ENCODE results near the gene PAX4. TPM values are rescaled to one million over a fixed set of nuclear protein-coding genes. Genes with fewer than 3 reads are reported as not detected.

Gene PAX4
- total RNA-seq, 1 experiment from 2014 or later, result 0.07 TPM

DNA sequence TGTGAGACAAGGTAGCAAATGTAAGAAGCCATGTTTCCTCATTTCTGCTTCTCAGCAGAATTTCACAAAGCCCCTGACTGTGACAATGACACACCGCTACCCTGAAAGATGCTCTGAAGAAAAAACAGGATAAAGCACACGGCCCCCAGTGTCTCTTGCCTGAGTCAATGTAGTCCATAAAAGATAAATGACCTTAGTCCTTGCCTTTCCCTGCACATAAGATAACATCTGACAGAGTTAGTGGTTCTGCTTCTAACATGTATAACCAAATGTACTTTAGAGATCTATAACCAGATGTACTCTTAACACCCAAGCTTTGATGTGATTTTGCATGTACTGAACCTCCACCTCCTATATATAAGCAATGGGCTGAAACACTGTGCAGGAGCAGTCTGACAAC is 31.0 kb upstream of the PAX4 start:
- DNase-seq, result no peak
- H3K4me3 ChIP-seq (ENCODE audit: insufficient read depth, low read depth, low read length), result no peak overlapping the region
- H3K36me3 ChIP-seq (replicated peaks; ENCODE audit: control insufficient read depth, insufficient read depth, low read length), result no peaks in the 10 kb centered on the region
- no peaks in the 10 kb centered on the region for H3K27me3 ChIP-seq (ENCODE audit: control insufficient read depth, insufficient read depth, low read length)

DNA sequence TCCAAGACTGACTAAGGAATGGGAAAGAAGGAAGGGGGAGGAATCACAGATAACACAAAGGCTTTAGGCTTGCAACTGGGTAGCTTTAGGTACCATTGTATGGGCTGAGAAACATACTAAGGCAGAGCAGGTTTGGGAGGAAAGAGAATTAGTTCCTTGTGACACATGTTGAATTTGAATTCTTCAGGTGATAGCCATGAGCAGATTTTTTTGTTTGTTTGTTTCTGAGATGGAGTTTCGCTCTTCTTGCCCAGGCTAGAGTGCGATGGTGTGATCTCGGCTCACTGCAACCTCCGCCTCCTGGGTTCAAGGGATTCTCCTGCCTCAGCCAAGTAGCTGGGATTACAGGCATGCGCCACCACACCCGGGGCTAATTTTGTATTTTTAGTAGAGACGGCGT is 29.7 kb upstream of the PAX4 start:
- no peak for DNase-seq
- H3K4me3 ChIP-seq (ENCODE audit: insufficient read depth, low read depth, low read length), result no peak overlapping the region
- H3K27me3 ChIP-seq (ENCODE audit: control insufficient read depth, insufficient read depth, low read length), result no peaks in the 10 kb centered on the region
- no peaks in the 10 kb centered on the region for H3K36me3 ChIP-seq (replicated peaks; ENCODE audit: control insufficient read depth, insufficient read depth, low read length)

DNA sequence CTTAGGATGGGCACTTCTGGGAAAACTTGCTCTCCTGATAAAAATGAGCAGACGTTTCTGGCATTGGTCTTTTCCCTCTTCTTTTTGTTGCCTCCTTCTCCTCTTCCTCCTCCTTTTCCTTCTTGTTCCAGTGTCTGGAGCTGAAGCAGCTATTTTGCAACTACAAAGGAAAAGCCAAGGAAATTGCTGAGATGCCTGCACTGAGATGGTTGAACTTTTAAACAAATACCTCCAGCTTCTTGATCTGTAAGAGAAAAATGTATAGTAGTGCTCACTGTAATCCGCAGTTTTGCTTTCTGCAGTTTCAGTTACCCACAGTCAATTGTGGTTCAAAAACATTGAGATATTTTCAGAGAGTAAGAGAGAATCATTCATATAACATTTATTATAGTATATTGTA is 26.5 kb upstream of the PAX4 start:
- no peaks in the 10 kb centered on the region for H3K36me3 ChIP-seq (replicated peaks; ENCODE audit: control insufficient read depth, insufficient read depth, low read length)
- H3K27me3 ChIP-seq (ENCODE audit: control insufficient read depth, insufficient read depth, low read length), result no peaks in the 10 kb centered on the region
- no peak overlapping the region for H3K4me3 ChIP-seq (ENCODE audit: insufficient read depth, low read depth, low read length)
- no peak for DNase-seq

DNA sequence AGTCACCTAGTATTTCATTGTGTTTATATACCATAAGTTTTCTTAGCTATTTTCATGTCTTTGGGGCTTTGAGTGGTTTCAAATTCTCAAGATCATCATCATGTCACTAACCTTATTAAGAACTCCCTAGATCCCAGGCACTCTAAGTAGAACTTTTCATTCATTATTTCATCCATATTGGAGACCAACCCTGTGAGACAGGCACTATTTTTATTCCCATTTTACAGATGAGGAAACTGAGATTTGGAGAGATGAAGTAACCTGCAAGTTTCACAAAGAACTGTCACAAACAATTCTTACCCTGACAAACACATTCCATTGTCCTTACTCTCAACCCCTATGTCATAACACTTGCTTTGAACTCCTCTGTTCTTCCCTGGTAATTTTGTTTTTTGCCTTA is 20.3 kb upstream of the PAX4 start:
- no peak for DNase-seq

DNA sequence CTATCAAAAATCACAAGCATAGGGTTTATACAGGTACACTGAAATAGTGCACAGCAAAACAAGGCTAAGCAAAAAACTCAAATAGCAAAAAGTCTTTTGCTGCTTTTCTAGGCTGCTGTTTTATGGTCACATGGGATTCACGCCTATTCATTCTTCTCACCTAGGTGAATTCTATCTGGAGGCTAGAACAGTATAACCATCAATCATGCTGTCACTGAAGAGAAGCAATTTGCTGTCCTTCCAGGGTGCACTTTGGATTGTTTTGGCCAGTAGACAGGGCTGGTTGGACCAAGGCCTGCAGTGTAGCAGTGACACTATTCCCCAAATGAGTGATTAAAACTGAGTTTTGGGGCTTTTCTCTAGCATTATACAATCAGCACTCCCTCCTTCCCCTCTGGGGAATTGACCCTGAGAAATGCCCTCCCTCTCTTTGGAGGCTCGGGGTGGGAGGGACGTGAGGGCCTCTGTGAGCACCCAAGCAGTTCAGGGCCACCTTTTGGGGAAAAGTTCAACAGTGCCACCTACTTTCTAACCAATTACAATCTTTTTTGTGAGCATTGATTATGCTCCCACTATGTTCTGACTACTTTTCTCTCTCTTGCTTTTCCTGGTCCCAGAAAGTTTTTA is 17.8 kb upstream of the PAX4 start:
- Histone ChIP-seq H3K4me3 (ENCODE audit: insufficient read depth, low read depth, low read length) (no peak overlapping the region), H3K27me3 (ENCODE audit: control insufficient read depth, insufficient read depth, low read length) (peaks cover 2% of the 10 kb centered on the region; the same call in 1 of the 2 replicates), H3K36me3 (replicated peaks; ENCODE audit: control insufficient read depth, insufficient read depth, low read length) (no peaks in the 10 kb centered on the region)
- DNase-seq, result no peak

More for the DNA sequence above, 20.3 kb upstream of the PAX4 start:
- Histone ChIP-seq H3K4me3 (ENCODE audit: insufficient read depth, low read depth, low read length) (no peak overlapping the region), H3K27me3 (ENCODE audit: control insufficient read depth, insufficient read depth, low read length) (no peaks in the 10 kb centered on the region), H3K36me3 (replicated peaks; ENCODE audit: control insufficient read depth, insufficient read depth, low read length) (no peaks in the 10 kb centered on the region)

DNA sequence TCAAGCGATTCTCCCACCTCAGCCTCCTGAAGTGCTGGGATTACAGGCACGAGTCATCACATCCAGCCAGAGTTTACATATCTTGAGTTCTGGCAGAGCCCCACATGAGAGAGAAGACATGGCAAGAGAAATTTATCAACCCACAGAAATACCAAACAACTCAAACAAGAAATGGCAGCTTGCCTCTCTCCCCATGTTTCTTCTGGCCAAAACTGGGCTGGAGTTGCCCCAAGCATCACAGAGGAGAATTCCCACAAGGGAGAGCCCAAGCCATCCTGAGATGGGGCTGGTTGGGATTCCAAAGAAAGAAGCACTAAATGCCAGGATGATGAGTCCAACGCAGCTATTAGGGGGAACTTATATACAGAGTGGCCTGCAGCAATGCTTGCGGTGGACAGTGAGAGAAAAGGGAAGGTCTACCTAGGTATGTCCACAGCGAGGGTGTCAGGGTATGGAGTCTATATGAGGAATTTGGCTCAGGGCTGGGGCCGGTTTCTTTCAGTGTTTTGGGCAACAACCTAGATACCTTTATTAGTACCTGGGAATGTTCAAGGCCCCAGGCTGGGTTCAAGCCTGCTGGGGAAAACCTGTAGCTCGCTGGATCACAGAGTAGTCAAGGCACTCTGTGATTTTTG is 14.5 kb upstream of the PAX4 start:
- Histone ChIP-seq H3K27me3 (ENCODE audit: control insufficient read depth, insufficient read depth, low read length) (peaks cover 2% of the 10 kb centered on the region; the same call in 1 of the 2 replicates), H3K36me3 (replicated peaks; ENCODE audit: control insufficient read depth, insufficient read depth, low read length) (no peaks in the 10 kb centered on the region), H3K4me3 (ENCODE audit: insufficient read depth, low read depth, low read length) (no peak overlapping the region)
- DNase-seq, result no peak

DNA sequence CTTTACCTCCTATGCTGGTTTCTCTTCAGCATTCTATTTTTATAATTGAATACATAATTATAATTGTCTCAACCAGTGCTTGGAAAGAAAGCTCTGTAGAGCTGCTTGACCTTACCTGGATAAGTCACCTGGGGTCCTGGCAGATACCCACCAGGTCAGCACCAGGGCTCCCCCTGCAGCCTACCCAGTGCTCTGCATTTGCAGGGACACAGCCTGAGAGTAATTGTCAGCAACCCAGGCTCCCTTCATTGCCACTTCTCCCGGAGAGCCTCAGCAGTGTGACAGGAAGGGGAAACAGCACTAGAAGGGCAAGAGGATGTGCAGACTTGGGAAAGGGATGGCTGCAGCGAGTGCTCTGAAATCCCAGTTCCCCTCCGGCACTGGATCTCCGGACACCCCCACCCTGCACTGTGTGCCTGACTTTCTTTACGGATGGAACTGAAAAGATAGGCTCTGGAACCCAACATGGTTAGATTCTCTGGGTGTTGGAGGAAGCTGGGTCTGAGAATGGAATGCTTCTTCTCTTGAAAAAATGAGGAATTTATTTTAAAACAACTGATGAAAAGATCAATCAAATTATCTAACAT is 11.4 kb upstream of the PAX4 start:
- DNase-seq, result peak; percentile 86
- Histone ChIP-seq H3K27me3 (ENCODE audit: control insufficient read depth, insufficient read depth, low read length) (peaks cover 2% of the 10 kb centered on the region; the same call in 1 of the 2 replicates), H3K4me3 (ENCODE audit: insufficient read depth, low read depth, low read length) (no peak overlapping the region), H3K36me3 (replicated peaks; ENCODE audit: control insufficient read depth, insufficient read depth, low read length) (no peaks in the 10 kb centered on the region)

DNA sequence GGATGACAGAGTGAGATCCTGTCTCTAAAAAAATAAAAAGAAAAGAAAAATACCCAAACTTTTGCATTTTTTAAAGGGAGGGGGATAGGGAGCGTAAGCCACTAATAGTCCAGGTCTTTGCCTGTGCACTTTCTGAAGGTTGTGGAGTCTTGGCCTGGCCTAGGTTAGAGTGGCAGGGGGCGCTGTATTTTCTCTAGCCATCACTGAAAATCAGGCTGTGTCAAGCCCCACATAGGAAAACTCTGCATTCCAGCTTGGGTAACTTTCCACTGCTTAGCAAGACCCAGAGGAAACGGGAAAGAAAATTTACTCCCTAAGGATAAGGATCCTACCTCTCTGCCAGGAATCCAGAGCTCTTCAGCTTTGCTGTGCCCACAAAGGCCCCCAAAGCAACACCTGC is 10.5 kb upstream of the PAX4 start:
- H3K36me3 ChIP-seq (replicated peaks; ENCODE audit: control insufficient read depth, insufficient read depth, low read length), result no peaks in the 10 kb centered on the region
- H3K27me3 ChIP-seq (ENCODE audit: control insufficient read depth, insufficient read depth, low read length), result peaks cover 2% of the 10 kb centered on the region; the same call in 1 of the 2 replicates
- no peak overlapping the region for H3K4me3 ChIP-seq (ENCODE audit: insufficient read depth, low read depth, low read length)
- peak; percentile 59 for DNase-seq

DNA sequence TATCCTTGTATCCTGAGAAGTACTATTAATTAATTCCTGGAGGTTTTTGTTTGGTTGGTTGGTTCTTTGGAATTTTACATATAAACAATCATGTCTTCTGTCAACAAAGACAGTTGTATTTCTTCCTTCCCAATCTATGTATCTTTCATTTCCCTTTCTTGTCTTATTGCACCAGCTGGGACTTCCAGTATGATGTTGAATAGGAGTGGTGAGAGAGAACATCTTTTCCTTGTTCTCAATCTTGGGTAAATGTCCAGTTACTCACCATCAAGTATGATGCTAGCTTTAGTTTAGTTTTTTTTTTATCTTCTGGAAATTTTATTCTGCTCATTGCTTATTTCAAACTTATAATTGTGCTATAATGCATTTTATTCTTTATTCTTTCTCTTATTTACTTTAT is 7.4 kb upstream of the PAX4 start:
- Histone ChIP-seq H3K4me3 (ENCODE audit: insufficient read depth, low read depth, low read length) (no peak overlapping the region), H3K36me3 (replicated peaks; ENCODE audit: control insufficient read depth, insufficient read depth, low read length) (no peaks in the 10 kb centered on the region), H3K27me3 (ENCODE audit: control insufficient read depth, insufficient read depth, low read length) (peaks cover 5% of the 10 kb centered on the region)
- no peak for DNase-seq

DNA sequence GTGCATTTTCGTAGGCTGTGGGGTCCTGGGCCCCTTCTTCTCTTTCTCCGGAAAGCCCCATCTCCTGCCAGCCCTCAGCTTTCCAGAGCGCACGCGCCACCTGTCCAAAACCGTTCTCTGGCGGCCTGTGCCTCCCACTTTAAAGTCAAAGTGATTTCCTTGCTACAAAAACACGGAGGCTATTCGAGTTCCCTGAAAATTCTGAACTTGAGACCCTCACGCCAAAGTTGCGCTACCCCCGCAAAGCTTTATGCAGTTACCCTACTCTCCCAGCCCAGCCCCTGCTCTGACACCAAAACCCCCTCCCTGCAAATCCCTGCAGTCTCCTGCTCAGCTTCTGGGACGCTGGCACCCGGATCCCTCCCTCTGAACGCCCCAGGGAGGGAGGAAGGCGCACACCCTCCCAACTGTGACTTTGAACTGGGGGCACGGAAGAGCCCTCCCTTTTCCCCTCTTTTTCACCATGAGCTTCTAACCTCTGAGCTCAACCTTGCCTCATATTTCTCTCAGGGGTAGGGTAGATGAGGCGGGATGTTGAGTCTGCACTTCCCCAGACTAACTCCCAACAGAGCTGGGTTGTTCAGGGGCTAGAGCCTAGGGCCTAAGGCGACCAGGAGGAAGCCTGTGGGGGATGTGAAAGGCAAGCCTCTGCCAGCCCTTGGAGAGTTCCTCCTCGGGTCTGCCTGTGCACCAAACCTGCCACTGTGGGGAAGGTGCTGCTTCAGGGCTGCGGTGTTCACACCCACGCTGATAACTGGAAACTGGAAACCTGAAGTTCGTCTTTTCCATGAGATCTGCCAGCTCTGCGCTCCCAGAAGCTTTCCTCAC is 2.7 kb upstream of the PAX4 start:
- H3K27me3 ChIP-seq (ENCODE audit: control insufficient read depth, insufficient read depth, low read length), result peaks cover 44% of the 10 kb centered on the region
- DNase-seq, result peak; percentile 66
- H3K4me3 ChIP-seq (ENCODE audit: insufficient read depth, low read depth, low read length), result peak overlapping the region; percentile 67
- H3K36me3 ChIP-seq (replicated peaks; ENCODE audit: control insufficient read depth, insufficient read depth, low read length), result no peaks in the 10 kb centered on the region

DNA sequence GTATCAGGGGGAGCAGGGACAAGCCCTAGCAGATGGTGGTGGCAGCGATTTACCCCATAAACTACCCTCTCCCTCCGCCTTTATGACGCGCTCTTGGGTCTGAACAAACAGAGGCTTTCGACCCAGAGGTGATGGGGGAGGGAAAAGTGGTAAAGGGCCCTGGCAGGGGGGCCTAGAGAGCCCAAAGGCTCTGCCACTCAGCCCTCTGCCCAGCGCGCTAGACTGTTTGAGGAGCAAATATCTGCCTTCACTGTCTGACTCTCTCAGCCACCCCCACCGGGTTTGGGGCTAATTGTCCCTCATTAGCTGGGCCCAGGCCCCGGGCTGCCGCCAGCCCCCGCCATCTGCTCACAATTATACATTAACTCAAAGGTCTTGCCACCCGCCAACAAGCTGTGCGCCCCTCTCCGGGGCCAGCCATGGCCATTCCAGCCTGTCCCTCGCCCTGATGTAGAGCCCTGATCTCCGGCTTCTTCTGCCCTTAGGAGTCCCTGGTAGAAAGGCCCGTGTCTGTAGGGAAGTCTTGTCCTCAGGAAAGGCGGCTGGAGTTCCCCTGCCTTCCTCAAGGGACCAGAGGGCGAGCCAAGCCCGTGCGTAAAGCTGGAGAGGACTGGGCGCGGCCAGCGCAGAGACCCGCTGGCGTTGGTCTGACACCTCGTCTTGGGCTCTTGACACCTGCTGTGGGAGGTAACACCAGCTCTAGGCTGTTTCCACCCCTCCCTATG is 1.9 kb upstream of the PAX4 start:
- peak; percentile 87 for DNase-seq
- Histone ChIP-seq H3K4me3 (ENCODE audit: insufficient read depth, low read depth, low read length) (peak overlapping the region; percentile 67), H3K36me3 (replicated peaks; ENCODE audit: control insufficient read depth, insufficient read depth, low read length) (no peaks in the 10 kb centered on the region), H3K27me3 (ENCODE audit: control insufficient read depth, insufficient read depth, low read length) (peaks cover 46% of the 10 kb centered on the region)

DNA sequence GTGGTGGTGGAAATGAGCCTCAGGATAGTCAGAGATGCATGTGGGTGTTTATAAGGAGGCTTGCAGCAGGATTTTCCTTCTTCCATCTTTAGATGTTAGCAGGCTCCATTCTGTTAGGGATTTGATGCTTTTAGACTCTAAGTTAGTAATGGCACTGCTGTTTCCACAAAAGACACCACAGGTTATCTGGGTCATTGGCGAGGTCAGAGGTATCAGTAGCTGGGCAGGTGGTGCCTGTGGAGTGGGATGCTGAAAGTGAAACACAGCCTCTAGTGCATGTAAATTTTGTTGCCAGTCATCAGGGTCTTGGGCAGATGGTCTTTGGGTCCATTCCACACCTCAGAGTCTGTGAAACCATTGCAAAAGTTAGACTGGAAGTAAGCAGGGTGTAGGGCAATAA is 833 bp upstream of the PAX4 start:
- no peak for DNase-seq
- H3K36me3 ChIP-seq (replicated peaks; ENCODE audit: control insufficient read depth, insufficient read depth, low read length), result no peaks in the 10 kb centered on the region
- no peak overlapping the region for H3K4me3 ChIP-seq (ENCODE audit: insufficient read depth, low read depth, low read length)
- H3K27me3 ChIP-seq (ENCODE audit: control insufficient read depth, insufficient read depth, low read length), result peaks cover 46% of the 10 kb centered on the region

DNA sequence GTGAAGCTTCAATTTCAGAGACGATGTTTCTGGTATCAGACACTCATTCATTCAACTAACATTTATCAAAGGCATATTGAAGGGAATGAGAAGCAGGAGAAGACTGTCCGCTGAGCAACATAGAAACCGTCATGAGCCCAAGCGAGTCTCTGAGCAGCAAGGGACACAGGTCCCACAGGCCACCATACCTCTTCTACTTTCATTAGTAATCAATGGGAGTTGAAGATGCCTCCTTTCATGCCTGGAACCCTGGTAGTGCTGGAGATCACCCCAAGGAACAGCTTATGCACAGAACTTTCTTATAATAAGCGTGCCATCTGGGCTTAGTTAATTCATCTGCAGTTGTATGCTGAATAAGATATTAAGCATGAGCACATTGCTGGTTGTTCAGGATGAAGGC is 1.2 kb downstream of the PAX4 start:
- H3K36me3 ChIP-seq (replicated peaks; ENCODE audit: control insufficient read depth, insufficient read depth, low read length), result no peaks in the 10 kb centered on the region
- H3K27me3 ChIP-seq (ENCODE audit: control insufficient read depth, insufficient read depth, low read length), result peaks cover 48% of the 10 kb centered on the region
- no peak for DNase-seq
- no peak overlapping the region for H3K4me3 ChIP-seq (ENCODE audit: insufficient read depth, low read depth, low read length)

DNA sequence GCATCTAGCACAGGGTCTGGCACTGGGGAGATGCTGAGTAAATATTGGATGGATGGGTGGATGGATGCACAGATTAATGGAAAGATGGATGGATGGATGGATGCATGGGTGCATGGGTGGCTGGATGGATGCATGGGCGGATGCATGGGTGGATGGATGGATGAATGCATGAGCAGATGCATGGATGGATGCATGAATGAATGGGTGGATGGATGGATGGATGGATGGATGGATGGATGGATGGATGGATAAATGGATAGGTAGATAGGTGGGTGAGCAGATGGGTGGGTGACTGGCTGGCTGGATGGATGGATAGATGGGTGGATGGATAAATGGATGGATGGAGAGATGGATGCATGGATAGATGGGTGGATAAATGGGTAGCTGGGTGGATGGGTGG is 5.7 kb downstream of the PAX4 start:
- no peak for DNase-seq
- Histone ChIP-seq H3K27me3 (ENCODE audit: control insufficient read depth, insufficient read depth, low read length) (peaks cover 12% of the 10 kb centered on the region), H3K36me3 (replicated peaks; ENCODE audit: control insufficient read depth, insufficient read depth, low read length) (no peaks in the 10 kb centered on the region), H3K4me3 (ENCODE audit: insufficient read depth, low read depth, low read length) (no peak overlapping the region)
